Smooth muscle cell of trachea (primary cell): ENCODE data around the gene PLVAP. TPM values are rescaled to one million over a fixed set of nuclear protein-coding genes. Genes with fewer than 3 reads are reported as not detected.

Experiments
- total RNA-seq: library from RNA; depleted of rRNA; stranded (reverse); fragments of >200 nt; gene quantifications from 2 replicates; pipeline ENCODE4 v1.2.1, GENCODE V29; 2014

The PLVAP gene, protein sequence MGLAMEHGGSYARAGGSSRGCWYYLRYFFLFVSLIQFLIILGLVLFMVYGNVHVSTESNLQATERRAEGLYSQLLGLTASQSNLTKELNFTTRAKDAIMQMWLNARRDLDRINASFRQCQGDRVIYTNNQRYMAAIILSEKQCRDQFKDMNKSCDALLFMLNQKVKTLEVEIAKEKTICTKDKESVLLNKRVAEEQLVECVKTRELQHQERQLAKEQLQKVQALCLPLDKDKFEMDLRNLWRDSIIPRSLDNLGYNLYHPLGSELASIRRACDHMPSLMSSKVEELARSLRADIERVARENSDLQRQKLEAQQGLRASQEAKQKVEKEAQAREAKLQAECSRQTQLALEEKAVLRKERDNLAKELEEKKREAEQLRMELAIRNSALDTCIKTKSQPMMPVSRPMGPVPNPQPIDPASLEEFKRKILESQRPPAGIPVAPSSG
- 0.29 TPM in 1 of 2 replicates, not detected in the other for total RNA-seq

DNA sequence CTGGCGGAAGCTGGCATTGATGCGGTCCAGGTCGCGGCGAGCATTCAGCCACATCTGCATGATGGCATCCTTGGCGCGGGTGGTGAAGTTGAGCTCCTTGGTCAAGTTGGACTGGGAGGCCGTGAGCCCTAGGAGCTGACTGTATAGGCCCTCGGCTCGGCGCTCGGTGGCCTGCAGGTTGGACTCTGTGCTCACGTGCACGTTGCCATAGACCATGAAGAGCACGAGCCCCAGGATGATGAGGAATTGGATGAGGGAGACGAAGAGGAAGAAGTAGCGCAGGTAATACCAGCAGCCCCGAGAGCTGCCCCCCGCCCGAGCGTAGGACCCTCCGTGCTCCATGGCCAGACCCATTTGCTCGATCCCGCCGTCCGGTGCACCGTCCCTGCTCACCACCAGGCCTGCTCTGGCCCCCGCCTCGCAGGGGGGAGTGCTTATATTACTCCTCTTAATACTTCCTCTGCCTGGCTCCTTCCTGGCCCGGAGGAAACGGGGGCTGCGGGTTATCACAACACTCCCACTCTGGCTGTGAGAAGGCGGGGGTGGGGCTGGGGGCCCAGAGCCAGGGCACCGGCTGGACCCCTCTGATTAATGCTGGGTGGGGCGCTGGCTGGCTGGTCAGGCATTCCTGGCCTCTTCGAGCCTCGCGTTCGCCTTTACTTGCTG is at the start of gene PLVAP:
Gene PLVAP (minus strand): TSS at position 408 of the 666 bp plus-strand sequence. CDS start 54 bp downstream, at position 354.

DNA sequence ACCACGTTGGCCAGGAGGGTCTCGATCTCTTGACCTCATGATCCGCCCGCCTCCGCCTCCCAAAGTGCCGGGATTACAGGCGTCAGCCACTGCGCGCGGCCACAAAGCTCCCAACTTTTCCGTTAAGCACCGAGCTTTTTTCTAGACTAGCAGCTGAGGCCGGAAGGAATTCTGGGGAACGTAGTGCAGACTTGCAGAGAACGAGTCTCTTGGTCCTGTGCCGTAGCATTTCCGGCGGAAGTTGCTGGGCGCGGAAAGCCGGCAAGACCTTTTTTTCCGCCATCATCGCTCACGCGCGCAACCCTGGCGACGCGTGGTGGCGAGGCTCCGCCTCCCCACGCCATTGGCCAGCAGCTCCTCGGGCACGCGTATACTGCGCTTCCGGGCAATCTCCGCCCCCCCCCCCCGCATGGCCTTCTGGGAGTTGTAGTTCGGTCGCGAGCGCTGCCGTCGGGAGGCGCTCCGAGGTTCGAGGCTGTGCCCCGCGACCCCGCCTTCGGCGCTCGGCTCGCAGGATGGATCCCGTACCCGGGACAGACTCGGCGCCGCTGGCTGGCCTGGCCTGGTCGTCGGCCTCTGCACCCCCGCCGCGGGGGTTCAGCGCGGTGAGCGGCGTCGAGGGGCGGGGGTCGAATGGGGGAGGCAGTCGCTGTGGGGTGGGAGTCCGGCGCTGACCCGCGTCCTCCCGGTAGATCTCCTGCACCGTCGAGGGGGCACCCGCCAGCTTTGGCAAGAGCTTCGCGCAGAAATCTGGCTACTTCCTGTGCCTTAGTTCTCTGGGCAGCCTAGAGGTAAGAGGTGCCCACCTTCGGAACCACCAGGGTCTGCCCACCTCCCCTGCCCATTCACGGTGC is 42.7 kb upstream of the PLVAP start, which contains the start of gene MVB12A:
Gene MVB12A (plus strand): TSS at position 427 of the 854 bp plus-strand sequence. CDS start 89 bp downstream, at position 516.

GRCh38 chr19:17405250-17406045 is 28.3 kb upstream of the PLVAP start, which contains the start of gene BST2:
Gene BST2, minus strand, starts transcription at chr19:17405630. Its CDS starts 55 bp downstream, at chr19:17405575.

DNA sequence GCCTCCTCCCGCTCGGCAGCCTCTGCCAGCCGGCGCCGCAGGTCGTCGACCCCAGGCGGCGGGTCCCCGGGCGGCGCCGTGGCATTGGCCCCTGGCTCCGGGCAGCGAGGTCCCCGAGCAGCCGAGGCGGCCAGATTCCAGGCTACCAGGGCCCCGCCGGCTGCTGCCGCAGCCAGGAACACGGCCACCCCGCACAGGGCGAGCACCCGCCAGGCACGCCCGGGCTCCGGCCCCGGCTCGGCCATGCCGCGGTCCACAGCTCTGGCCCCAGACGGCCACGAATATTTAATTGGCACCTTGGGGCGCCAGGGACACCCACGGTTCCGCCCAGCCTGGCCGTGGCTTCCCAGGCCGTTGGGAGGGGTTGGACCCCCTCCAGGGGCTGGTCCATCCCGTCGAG is 16.8 kb upstream of the PLVAP start, which contains the start of gene CCDC194:
Gene CCDC194 (minus strand): TSS at position 283 of the 400 bp plus-strand sequence. CDS start 38 bp downstream, at position 245.

DNA sequence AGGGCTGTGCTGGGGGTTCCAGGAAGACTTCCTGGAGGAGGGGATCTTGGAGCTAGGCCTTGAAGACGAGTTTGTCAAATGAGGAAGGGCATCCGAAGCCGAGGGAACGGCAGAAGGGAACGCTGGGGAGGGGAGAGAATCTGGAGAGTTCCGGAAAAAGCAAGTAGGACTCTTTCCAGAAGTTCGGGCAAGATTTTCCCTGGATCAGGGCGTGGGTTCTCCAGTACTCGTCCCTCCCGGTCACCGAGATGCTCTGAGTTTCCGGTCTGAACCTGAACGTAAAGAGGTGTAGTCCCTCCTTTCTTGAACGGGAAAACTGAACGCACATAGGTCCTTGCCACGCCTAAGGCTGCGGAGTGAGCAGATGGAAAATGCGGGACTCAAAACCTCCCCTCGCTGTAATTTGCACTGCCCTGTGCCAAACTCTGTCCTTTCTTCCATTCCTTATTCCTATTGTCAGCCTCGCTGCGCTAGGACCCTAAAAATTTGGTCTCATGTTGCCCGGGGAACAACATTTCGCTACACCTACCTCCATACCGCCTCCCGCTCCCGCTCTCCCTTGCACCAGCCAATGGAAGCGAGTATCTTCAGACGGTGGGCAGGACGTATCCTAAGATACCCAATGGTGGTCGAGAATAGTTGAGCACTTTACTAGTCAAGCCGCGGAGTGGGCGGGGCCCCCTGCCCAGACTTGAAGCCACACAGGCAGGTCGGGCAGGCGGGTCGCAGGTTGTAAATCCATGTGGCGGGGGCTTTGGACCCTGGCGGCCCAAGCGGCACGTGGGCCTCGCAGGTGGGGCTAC is 40.1 kb downstream of the PLVAP start, which contains the start of gene GTPBP3:
Gene GTPBP3 (plus strand): TSS at position 682 of the 803 bp plus-strand sequence. CDS start 59 bp downstream, at position 741.

GRCh38 chr19:17334414-17335409 is 42.4 kb downstream of the PLVAP start, which contains the start of gene ANO8:
Gene ANO8, minus strand, starts transcription at chr19:17334855. Its CDS starts 185 bp downstream, at chr19:17334670.

GRCh38 chr19:17309198-17309964 is 67.8 kb downstream of the PLVAP start, which contains the start of gene DDA1:
Gene DDA1, plus strand, starts transcription at chr19:17309563. Its CDS starts 92 bp downstream, at chr19:17309655.

GRCh38 chr19:17305517-17306284 is 71.4 kb downstream of the PLVAP start, which contains the start of gene MRPL34:
Gene MRPL34, plus strand, starts transcription at chr19:17305872. Its CDS starts 21 bp downstream, at chr19:17305893.

GRCh38 chr19:17303167-17303939 is 73.8 kb downstream of the PLVAP start, which contains the start of gene ABHD8:
Gene ABHD8, minus strand, starts transcription at chr19:17303425. Its CDS starts 1,809 bp downstream, at chr19:17301616.

Other genes starting within 250 kb of the PLVAP start
- gene USE1, start 162.0 kb downstream of the PLVAP start, total RNA-seq: 17.9 and 25.5 TPM in 2 replicates
- gene OCEL1, start 151.1 kb downstream of the PLVAP start, total RNA-seq: 3.1 and 3.8 TPM in 2 replicates
- gene NR2F6, start 131.4 kb downstream of the PLVAP start, total RNA-seq: 34.8 and 67.5 TPM in 2 replicates
- gene USHBP1, start 112.6 kb downstream of the PLVAP start, total RNA-seq: 0.15 TPM in 1 of 2 replicates, not detected in the other
- 97.9 and 121 TPM in 2 replicates for gene BABAM1, start 109.9 kb downstream of the PLVAP start, total RNA-seq
- gene ANKLE1, start 95.4 kb downstream of the PLVAP start, total RNA-seq: 0.17 and 0.44 TPM in 2 replicates
- gene ABHD8, start 73.9 kb downstream of the PLVAP start, total RNA-seq: 19.3 and 21.0 TPM in 2 replicates
- gene MRPL34, start 71.5 kb downstream of the PLVAP start, total RNA-seq: 38.4 and 47.5 TPM in 2 replicates
- 12.2 and 12.9 TPM in 2 replicates for gene DDA1, start 67.8 kb downstream of the PLVAP start, total RNA-seq
- 4.1 and 7.7 TPM in 2 replicates for gene ANO8, start 42.5 kb downstream of the PLVAP start, total RNA-seq
- gene GTPBP3, start 39.8 kb downstream of the PLVAP start, total RNA-seq: 11.4 and 19.8 TPM in 2 replicates
- gene CCDC194, start 16.9 kb upstream of the PLVAP start, total RNA-seq: 0.15 and 0.17 TPM in 2 replicates
- gene BST2, start 28.3 kb upstream of the PLVAP start, total RNA-seq: 0.99 and 3.8 TPM in 2 replicates
- gene MVB12A, start 42.7 kb upstream of the PLVAP start, total RNA-seq: 49.2 and 59.2 TPM in 2 replicates
- gene TMEM221, start 71.3 kb upstream of the PLVAP start, total RNA-seq: 0.33 TPM in 1 of 2 replicates, not detected in the other
- gene NXNL1, start 83.6 kb upstream of the PLVAP start, total RNA-seq: not detected in 2 replicates
- gene SLC27A1, start 93.2 kb upstream of the PLVAP start, total RNA-seq: 33.6 and 62.2 TPM in 2 replicates
- gene PGLS, start 134.3 kb upstream of the PLVAP start, total RNA-seq: 65.5 and 119 TPM in 2 replicates
- 93.1 and 100 TPM in 2 replicates for gene COLGALT1, start 178.3 kb upstream of the PLVAP start, total RNA-seq